Kidney epithelial cell (primary cell): ENCODE measurements around the gene DBNL. TPM values are rescaled to one million over a fixed set of nuclear protein-coding genes. Genes with fewer than 3 reads are reported as not detected.

ENCODE experiments used
- DNase-seq: peaks from one replicate; pipeline ENCODE4 v3.0.0-alpha.2; 2010; ENCODE audit warnings: low read depth
- H3K27me3 ChIP-seq: 2 replicates; pipeline ENCODE4 v1.6.0; 2011; ENCODE audit warnings: low read length; ENCODE audit not compliant: control insufficient read depth, insufficient read depth
- H3K36me3 ChIP-seq: 2 replicates; pipeline ENCODE4 v1.5.1; 2011; ENCODE audit warnings: low read length; ENCODE audit not compliant: control insufficient read depth, insufficient read depth
- H3K4me3 ChIP-seq: 2 replicates; pipeline ENCODE4 v1.5.1; 2011; ENCODE audit warnings: low read depth, mild to moderate bottlenecking, control low read depth, low read length
- total RNA-seq: library from RNA; depleted of rRNA; stranded (reverse); fragments of >200 nt; gene quantifications from 2 replicates; pipeline ENCODE4 v1.2.3, GENCODE V29; 2015
- TF ChIP-seq, protein P1 (sequence below): IDR thresholded peaks from 2 replicates; pipeline ENCODE4 v1.5.1; 2011; ENCODE audit warnings: mild to moderate bottlenecking, moderate library complexity, low read length, control low read depth, inconsistent platforms; ENCODE audit not compliant: insufficient read depth, poor library complexity, severe bottlenecking

DBNL gene
- total RNA-seq, 1 donor from 2014 or later = 120 TPM

DNA sequence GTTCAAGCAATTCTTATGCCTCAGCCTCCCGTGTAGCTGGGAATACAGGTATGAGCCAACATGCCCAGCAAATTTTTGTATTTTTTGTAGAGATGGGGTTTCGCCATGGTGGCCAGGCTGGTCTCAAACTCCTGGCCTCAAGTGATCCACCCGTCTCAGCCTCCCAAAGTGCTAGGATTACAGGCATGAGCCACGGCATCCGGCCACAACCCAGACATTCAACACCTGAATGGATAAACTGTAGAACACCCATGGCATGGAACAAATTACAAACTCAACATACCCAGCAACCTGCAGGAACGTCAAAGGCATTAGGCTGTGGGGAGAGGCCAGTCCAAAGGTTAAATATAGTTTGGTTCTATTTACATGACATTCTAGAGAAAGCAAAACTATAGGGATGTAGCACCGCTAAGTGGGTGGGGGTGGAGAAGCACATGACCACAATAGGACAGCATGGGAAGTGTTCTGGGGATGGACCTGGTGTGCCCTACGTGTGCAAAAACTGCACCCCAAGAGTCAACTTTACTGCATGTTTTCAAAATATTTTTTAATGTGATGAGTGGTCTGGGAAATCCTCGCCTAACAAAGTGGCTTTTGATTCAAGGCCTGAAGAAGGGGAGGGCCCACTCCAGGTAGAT, 27.3 kb downstream of the DBNL start:
- no peak overlapping the region for H3K4me3 ChIP-seq
- peaks cover 5% of the 10 kb centered on the region for H3K27me3 ChIP-seq
- TF ChIP-seq, protein P1, sequence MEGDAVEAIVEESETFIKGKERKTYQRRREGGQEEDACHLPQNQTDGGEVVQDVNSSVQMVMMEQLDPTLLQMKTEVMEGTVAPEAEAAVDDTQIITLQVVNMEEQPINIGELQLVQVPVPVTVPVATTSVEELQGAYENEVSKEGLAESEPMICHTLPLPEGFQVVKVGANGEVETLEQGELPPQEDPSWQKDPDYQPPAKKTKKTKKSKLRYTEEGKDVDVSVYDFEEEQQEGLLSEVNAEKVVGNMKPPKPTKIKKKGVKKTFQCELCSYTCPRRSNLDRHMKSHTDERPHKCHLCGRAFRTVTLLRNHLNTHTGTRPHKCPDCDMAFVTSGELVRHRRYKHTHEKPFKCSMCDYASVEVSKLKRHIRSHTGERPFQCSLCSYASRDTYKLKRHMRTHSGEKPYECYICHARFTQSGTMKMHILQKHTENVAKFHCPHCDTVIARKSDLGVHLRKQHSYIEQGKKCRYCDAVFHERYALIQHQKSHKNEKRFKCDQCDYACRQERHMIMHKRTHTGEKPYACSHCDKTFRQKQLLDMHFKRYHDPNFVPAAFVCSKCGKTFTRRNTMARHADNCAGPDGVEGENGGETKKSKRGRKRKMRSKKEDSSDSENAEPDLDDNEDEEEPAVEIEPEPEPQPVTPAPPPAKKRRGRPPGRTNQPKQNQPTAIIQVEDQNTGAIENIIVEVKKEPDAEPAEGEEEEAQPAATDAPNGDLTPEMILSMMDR = no peak
- DNase-seq = no peak
- H3K36me3 ChIP-seq = peaks cover 5% of the 10 kb centered on the region

GRCh38 chr7:44072364-44073231, 28.1 kb downstream of the DBNL start:
- DNase-seq = peak; percentile 50
- Histone ChIP-seq H3K4me3 (no peak overlapping the region), H3K36me3 (peaks cover 5% of the 10 kb centered on the region), H3K27me3 (peaks cover 5% of the 10 kb centered on the region)
- TF ChIP-seq, protein P1 = peak; percentile 88

- no peak overlapping the region for H3K4me3 ChIP-seq
- TF ChIP-seq, protein P1 = no peak
- DNase-seq = no peak
- H3K27me3 ChIP-seq = no peaks in the 10 kb centered on the region
- H3K36me3 ChIP-seq = peaks cover 5% of the 10 kb centered on the region
These were observed 29.3 kb downstream of the DBNL start for GRCh38 chr7:44073664-44074348.

DNA sequence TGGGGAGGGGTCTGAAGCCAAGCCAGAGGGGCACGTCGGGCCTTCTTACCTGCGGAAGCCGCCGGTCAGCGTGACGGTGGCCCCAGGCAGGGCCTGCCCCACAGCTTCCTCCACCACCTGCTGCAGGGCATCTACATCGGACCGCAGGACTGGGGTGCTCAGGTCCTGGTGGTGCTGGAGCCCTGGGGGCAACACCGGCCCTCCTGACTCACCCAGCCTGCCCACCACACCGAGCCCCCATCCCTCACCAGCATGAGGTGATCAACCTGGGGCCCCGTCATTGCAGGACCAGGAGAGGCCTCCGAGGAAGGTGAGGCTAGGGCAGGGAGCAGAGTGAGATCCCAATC, 29.8 kb downstream of the DBNL start:
- H3K27me3 ChIP-seq = no peaks in the 10 kb centered on the region
- TF ChIP-seq, protein P1 = no peak
- no peak overlapping the region for H3K4me3 ChIP-seq
- peaks cover 5% of the 10 kb centered on the region for H3K36me3 ChIP-seq
- DNase-seq = no peak

DNA sequence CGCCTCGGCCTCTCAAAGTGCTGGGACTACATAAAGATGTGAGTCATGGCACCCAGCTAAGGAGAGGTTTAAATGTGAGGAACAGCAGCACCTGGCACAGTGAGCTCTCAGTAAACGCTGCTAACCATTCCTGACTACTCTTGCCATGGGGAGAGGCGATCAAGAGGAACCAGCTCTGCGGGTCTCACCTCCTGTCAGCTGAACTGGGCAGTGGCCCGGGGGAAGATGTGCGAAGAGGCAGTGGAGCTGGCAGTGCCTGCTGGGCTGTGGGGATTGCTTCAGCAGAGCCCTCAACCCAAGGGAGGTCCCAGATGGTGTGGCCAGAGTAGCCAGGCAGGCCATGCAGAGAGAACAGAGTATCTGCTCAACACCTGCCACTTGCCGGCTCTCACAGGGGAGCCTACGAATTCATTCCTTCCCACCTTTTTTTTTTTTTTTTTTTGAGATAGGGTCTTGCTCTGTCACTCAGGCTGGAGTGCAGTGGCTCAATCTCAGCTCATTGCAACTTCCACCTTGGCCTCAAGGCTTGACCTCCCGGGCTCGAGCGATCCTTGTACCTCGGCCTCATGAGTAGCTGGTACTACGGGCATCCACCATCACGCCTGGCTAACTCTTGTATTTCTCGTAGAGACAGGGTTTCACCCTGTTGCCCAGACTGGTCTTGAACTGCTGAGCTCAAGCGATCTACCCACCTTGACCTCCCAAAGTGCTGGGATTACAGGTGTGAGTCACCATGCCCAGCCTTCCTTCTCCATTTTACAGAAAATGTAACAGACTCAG, 31.0 kb downstream of the DBNL start:
- no peaks in the 10 kb centered on the region for H3K27me3 ChIP-seq
- TF ChIP-seq, protein P1 = no peak
- H3K36me3 ChIP-seq = peaks cover 5% of the 10 kb centered on the region
- no peak overlapping the region for H3K4me3 ChIP-seq
- no peak for DNase-seq
